Neural progenitor cell (in vitro differentiated cells): ENCODE data around the gene TMEM82. TPM values are rescaled to one million over a fixed set of nuclear protein-coding genes. Genes with fewer than 3 reads are reported as not detected.
A peak's percentile ranks its signal among the peaks of the same experiment; 100 is the strongest.

Experiments
- DNase-seq: peaks from one replicate; pipeline ENCODE4 v3.0.0-alpha.2; 2016; ENCODE audit warnings: low spot score
- H2AFZ ChIP-seq: fragments of 200-600 bp; sonication (generic); replicated peaks from 2 replicates; pipeline ENCODE4 v1.6.1; 2016; ENCODE audit warnings: antibody characterized with exemption
- H3F3A ChIP-seq: fragments of 200-600 bp; sonication (generic); 2 replicates; pipeline ENCODE4 v1.6.1; 2016; ENCODE audit warnings: antibody characterized with exemption, low read depth
- H3K27ac ChIP-seq: fragments of 200-600 bp; sonication (generic); 2 replicates; pipeline ENCODE4 v1.5.1; 2016; ENCODE audit warnings: mild to moderate bottlenecking
- H3K27me3 ChIP-seq: fragments of 200-600 bp; sonication (generic); 2 replicates; pipeline ENCODE4 v1.6.1; 2016; ENCODE audit warnings: mild to moderate bottlenecking, moderate library complexity
- H3K36me3 ChIP-seq: fragments of 200-600 bp; sonication (generic); 2 replicates; pipeline ENCODE4 v1.5.1; 2016
- H3K4me1 ChIP-seq: fragments of 200-600 bp; sonication (generic); 2 replicates; pipeline ENCODE4 v1.6.1; 2016; ENCODE audit warnings: mixed run types
- H3K4me2 ChIP-seq: fragments of 200-600 bp; sonication (generic); 2 replicates; pipeline ENCODE4 v1.6.1; 2016
- H3K4me3 ChIP-seq: fragments of 200-600 bp; sonication (generic); 2 replicates; pipeline ENCODE4 v1.5.1; 2016
- H3K79me2 ChIP-seq: fragments of 200-600 bp; sonication (generic); 2 replicates; pipeline ENCODE4 v1.6.1; 2016; ENCODE audit warnings: low read depth
- H3K9ac ChIP-seq: fragments of 200-600 bp; sonication (generic); 2 replicates; pipeline ENCODE4 v1.6.1; 2016
- H3K9me3 ChIP-seq: fragments of 200-600 bp; sonication (generic); 2 replicates; pipeline ENCODE4 v1.5.1; 2016; ENCODE audit warnings: low read depth
- H4K20me1 ChIP-seq: fragments of 200-600 bp; sonication (generic); 2 replicates; pipeline ENCODE4 v1.6.1; 2016; ENCODE audit warnings: low read depth
- H3K27ac Mint-ChIP-seq: 3 replicates; pipeline ENCODE4 v1.8.0; 2021; ENCODE audit warnings: mixed read lengths
- H3K27me3 Mint-ChIP-seq: 2 replicates; pipeline ENCODE4 v1.8.0; 2022; ENCODE audit warnings: low read depth, mild to moderate bottlenecking, inconsistent platforms, moderate library complexity, mixed read lengths; ENCODE audit not compliant: insufficient read depth
- H3K36me3 Mint-ChIP-seq: 3 replicates; pipeline ENCODE4 v1.8.0; 2021; ENCODE audit warnings: mixed read lengths
- H3K4me1 Mint-ChIP-seq: 3 replicates; pipeline ENCODE4 v1.8.0; 2021; ENCODE audit warnings: mixed read lengths
- H3K4me3 Mint-ChIP-seq: 3 replicates; pipeline ENCODE4 v1.8.0; 2021; ENCODE audit warnings: mild to moderate bottlenecking, moderate library complexity, mixed read lengths
- H3K9me3 Mint-ChIP-seq: 3 replicates; pipeline ENCODE4 v1.8.0; 2020; ENCODE audit warnings: mixed read lengths
- EZH2 ChIP-seq: fragments of 200-600 bp; sonication (generic); IDR thresholded peaks from 2 replicates; pipeline ENCODE4 v1.6.1; 2017; ENCODE audit warnings: antibody characterized with exemption, mild to moderate bottlenecking, moderate library complexity
- EZH2phosphoT487 ChIP-seq: fragments of 200-600 bp; sonication (generic); IDR thresholded peaks from 2 replicates; pipeline ENCODE4 v1.6.1; 2017; ENCODE audit warnings: antibody characterized with exemption
- total RNA-seq: library from RNA; depleted of rRNA; stranded (reverse); fragments of >200 nt; gene quantifications from 2 replicates; pipeline ENCODE4 v1.2.3, GENCODE V29; 2015; ENCODE audit warnings: low replicate concordance
- TF ChIP-seq, protein P1 (sequence below): fragments of 200-600 bp; sonication (generic); IDR thresholded peaks from 2 replicates; pipeline ENCODE4 v1.5.1; 2017; ENCODE audit warnings: antibody characterized with exemption, mild to moderate bottlenecking

The TMEM82 gene
- total RNA-seq, 1 donor from 2014 or later = not detected

- Histone ChIP-seq H3K27me3 (peaks cover 55% of the 10 kb centered on the region), H3K36me3 (no peaks in the 10 kb centered on the region), H3F3A (peaks cover 61% of the 10 kb centered on the region), H3K9me3 (no peaks in the 10 kb centered on the region), H3K4me2 (peak overlapping the region; percentile 99), H2AFZ (peak overlapping the region; percentile 79), H4K20me1 (peaks cover 21% of the 10 kb centered on the region), H3K9ac (no peak overlapping the region), H3K27ac (no peak overlapping the region), H3K4me3 (peak overlapping the region; percentile 89), H3K4me1 (peaks cover 54% of the 10 kb centered on the region), H3K79me2 (no peaks in the 10 kb centered on the region)
- Mint-ChIP-seq H3K4me1 (peaks cover 38% of the 10 kb centered on the region), H3K27me3 (peaks cover 21% of the 10 kb centered on the region), H3K9me3 (no peaks in the 10 kb centered on the region), H3K4me3 (peak overlapping the region; percentile 86), H3K27ac (no peak overlapping the region), H3K36me3 (no peaks in the 10 kb centered on the region)
- DNase-seq = peak; percentile 72
- TF ChIP-seq, protein P1, sequence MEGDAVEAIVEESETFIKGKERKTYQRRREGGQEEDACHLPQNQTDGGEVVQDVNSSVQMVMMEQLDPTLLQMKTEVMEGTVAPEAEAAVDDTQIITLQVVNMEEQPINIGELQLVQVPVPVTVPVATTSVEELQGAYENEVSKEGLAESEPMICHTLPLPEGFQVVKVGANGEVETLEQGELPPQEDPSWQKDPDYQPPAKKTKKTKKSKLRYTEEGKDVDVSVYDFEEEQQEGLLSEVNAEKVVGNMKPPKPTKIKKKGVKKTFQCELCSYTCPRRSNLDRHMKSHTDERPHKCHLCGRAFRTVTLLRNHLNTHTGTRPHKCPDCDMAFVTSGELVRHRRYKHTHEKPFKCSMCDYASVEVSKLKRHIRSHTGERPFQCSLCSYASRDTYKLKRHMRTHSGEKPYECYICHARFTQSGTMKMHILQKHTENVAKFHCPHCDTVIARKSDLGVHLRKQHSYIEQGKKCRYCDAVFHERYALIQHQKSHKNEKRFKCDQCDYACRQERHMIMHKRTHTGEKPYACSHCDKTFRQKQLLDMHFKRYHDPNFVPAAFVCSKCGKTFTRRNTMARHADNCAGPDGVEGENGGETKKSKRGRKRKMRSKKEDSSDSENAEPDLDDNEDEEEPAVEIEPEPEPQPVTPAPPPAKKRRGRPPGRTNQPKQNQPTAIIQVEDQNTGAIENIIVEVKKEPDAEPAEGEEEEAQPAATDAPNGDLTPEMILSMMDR = no peak
- TF ChIP-seq EZH2phosphoT487 (peak; percentile 59), EZH2 (peak; percentile 40)
These were observed 16.8 kb downstream of the TMEM82 start for GRCh38 chr1:15758953-15759661.

- peaks cover 47% of the 10 kb centered on the region for H3K27me3 ChIP-seq
- H3K79me2 ChIP-seq = no peaks in the 10 kb centered on the region
These were observed 18.4 kb downstream of the TMEM82 start for GRCh38 chr1:15760520-15761211.

DNA sequence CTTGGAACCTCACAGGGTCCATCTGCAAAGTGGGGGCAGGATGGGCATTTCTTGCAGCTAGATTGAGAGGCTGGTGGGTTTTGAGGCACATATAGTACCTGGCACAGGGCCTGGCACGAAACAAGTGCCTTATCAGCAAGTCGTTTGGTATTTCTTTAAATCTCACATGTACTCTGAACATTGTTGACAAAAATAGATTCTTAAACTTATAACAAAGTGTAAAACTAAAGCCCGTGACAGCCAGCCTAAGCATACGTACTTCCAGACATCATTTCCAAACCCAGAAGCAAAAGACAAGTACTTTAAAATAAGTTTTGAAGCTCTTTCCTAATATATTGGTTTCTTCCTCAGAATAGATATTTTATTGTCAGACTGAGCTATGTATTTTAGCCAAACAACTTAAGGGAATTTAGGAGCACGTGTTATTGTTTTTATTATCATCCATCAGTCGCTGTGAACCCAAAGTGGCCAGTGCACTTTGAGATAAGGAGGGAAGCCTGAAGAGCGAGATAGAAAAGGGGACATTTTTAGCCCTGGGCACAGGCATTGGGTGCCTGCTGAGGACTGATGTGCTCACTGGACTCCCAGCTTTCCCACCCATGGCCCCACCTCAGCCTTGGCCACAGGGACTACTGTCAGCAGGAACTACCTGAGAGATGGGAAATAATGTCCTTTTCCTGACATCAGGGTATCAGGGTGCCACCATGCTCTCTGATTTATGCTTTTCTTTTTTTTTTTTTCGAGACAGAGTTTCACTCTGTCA is 19.2 kb downstream of the TMEM82 start:
- H3K4me3 ChIP-seq = no peak overlapping the region
- no peak overlapping the region for H3K27ac Mint-ChIP-seq
- peaks cover 20% of the 10 kb centered on the region for H4K20me1 ChIP-seq

More at GRCh38 chr1:15760520-15761211, 18.4 kb downstream of the TMEM82 start:
- Mint-ChIP-seq H3K9me3 (no peaks in the 10 kb centered on the region), H3K36me3 (no peaks in the 10 kb centered on the region), H3K4me1 (peaks cover 35% of the 10 kb centered on the region), H3K4me3 (peak overlapping the region; percentile 41), H3K27me3 (peaks cover 17% of the 10 kb centered on the region), H3K27ac (no peak overlapping the region)
- H4K20me1 ChIP-seq = peaks cover 21% of the 10 kb centered on the region
- H3F3A ChIP-seq = peaks cover 57% of the 10 kb centered on the region
- peak overlapping the region; percentile 60 for H3K4me2 ChIP-seq
- H3K9me3 ChIP-seq = no peaks in the 10 kb centered on the region
- TF ChIP-seq, protein P1 = no peak
- TF ChIP-seq EZH2phosphoT487 = no peak
- no peak for TF ChIP-seq EZH2
- peaks cover 48% of the 10 kb centered on the region for H3K4me1 ChIP-seq
- DNase-seq = peak; percentile 43
- H3K36me3 ChIP-seq = no peaks in the 10 kb centered on the region
- no peak overlapping the region for H2AFZ ChIP-seq
- no peak overlapping the region for H3K4me3 ChIP-seq
- no peak overlapping the region for H3K27ac ChIP-seq
- no peak overlapping the region for H3K9ac ChIP-seq

More for the DNA sequence above, 19.2 kb downstream of the TMEM82 start:
- Histone ChIP-seq H3K36me3 (no peaks in the 10 kb centered on the region), H3K9ac (no peak overlapping the region), H3K4me2 (no peak overlapping the region), H3K27ac (no peak overlapping the region), H3K9me3 (no peaks in the 10 kb centered on the region), H3F3A (peaks cover 48% of the 10 kb centered on the region), H2AFZ (no peak overlapping the region), H3K4me1 (peaks cover 39% of the 10 kb centered on the region), H3K79me2 (no peaks in the 10 kb centered on the region), H3K27me3 (peaks cover 38% of the 10 kb centered on the region)
- TF ChIP-seq EZH2phosphoT487 = no peak
- TF ChIP-seq EZH2 = no peak
- TF ChIP-seq, protein P1 = no peak
- no peak overlapping the region for H3K4me3 Mint-ChIP-seq
- H3K4me1 Mint-ChIP-seq = peaks cover 27% of the 10 kb centered on the region
- no peaks in the 10 kb centered on the region for H3K36me3 Mint-ChIP-seq
- H3K27me3 Mint-ChIP-seq = peaks cover 12% of the 10 kb centered on the region
- H3K9me3 Mint-ChIP-seq = no peaks in the 10 kb centered on the region
- no peak for DNase-seq
